NCI-H1930 (cell line): ENCODE data around the gene DMD.
"Not testable (repeated sequence)": the region's sequence is repeated elsewhere in the genome, so short reads cannot be mapped to it uniquely, and the experiment has no call there.

Experiments used
- DNase-seq, 2 experiments: peaks; one replicate each; lab custom pipeline; 2025; lab: John Stamatoyannopoulos, UW

DMD gene

GRCh38 chrX:31591355-31591754, 1620.0 kb downstream of the DMD start:
- DNase-seq: no peak

DNA sequence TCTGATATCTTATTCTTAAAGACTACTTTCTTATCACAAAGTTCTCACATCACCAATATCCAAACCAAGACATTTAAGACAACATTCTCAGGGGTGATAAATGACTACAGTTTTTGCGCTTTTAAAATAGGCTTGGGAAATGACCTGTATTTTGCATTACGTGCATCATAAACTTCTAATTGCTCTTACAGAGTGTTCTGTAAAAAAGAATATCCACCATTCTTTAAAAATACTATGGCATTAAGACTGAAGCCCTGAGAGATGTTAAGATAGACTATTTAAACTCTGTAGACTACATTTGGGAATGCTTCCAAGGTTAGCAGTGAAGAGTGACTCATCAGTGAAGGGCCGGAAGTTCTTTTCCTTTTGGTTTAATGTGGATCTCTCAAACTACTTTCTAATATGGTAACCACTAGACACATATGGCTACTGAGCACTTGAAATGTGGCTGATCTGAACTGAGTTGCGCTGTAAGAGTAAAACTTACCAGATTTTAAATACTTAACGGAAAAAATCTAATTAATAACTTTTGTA, 1620.7 kb downstream of the DMD start:
- no peak for DNase-seq

DNA sequence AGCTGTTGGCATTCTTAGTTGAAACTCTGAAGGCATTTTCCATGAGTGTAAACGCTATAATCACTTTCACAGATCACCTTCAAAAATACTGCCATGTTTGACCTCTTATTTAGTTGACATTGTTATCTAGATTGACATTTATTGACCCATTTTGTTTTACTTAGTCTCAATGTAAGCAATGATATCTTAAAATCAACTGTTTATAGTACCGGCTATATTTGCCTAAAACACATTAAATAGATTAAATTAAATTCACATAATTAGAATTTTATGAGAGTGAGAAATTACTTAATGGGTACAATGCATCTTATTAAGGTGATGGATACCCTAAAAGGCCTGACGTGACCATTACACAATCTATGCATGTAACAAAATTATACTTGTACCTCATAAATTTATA, 1621.8 kb downstream of the DMD start:
- no peak for DNase-seq

- no peak for DNase-seq
Measured at GRCh38 chrX:31588355-31588754, 1623.0 kb downstream of the DMD start.

- DNase-seq: not testable (repeated sequence)
Measured at GRCh38 chrX:31583892-31584291, 1627.5 kb downstream of the DMD start.

DNA sequence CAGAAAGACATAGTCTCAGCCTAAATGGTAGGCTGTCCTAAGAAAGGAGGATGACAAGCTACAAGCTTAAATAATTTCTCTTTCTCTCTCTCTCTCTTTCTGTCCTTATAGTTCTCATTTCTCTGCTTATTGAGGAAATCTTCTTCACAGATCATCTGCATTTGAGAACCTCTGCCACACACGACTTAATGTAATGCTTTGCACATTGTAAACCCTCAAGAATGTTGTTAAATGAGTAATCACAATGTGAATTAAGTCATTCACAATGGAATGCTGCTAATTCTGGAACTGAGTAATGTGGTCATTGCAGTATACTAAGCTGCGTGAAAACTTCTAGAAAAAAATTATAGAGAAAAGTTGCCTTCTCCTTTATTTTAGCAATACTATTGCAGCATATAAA, 1630.6 kb downstream of the DMD start:
- no peak for DNase-seq

DNA sequence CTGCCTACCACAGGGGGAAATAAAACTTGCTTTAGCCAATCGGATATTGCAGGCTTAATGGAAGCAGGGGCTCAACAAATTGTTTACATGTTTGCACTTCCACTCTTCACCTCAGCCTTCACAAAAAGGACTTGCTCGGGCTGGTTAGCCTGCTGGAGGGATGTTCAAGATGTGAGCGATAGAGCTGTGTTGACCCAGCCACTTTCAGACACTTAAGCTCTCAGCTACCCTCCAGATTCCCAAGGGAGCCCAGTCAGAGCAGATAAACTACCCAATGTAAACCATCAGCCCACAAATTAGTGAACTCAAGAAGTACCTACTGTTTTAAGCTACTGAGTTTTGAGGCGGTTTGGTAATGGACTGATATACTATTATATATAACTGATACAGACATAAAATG, 1631.1 kb downstream of the DMD start:
- peak in 1 of 2 experiments; percentile 7 for DNase-seq

- DNase-seq: no peak
Measured at GRCh38 chrX:31572360-31572759, 1639.0 kb downstream of the DMD start.

- DNase-seq: peak in 1 of 2 experiments; percentile 2
Measured at GRCh38 chrX:31570658-31571057, 1640.7 kb downstream of the DMD start.

DNA sequence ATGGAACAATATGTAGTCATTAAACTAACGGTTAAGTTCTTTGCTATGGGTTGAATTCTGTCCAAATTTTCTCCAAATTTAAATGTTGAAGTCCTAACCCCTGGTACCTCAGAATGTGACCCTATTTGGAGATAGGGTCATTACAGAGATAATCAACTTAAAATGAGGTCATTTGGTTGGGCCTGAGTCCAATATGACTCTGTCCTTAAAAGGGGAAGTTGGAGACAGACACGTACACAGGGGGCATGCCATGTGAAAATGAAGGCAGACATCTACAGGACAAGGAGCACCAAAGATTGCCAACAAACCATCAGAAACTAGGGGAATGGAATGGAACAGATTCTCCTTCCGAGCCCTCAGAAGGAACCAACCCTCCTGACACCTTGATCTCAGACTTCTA, 1647.6 kb downstream of the DMD start:
- DNase-seq: no peak

DNA sequence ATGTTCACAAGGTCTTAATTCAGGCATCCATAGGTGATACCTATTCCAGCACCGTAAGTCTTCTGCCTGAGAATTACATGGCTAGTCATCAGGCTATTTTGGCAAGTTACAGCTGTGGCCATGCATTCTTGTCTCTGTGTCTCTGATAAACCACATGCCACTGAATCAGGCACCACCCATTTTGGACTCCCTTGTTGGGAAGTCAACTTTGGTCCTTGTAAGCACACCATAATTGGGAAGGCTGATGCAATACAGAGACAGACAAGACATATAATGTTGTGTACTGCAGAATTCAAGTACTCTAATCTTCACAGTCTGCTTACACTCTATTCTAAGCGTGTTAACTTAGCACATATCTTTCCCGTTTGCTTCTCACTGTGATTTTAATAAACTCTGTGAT, 1655.8 kb downstream of the DMD start:
- no peak for DNase-seq

DNA sequence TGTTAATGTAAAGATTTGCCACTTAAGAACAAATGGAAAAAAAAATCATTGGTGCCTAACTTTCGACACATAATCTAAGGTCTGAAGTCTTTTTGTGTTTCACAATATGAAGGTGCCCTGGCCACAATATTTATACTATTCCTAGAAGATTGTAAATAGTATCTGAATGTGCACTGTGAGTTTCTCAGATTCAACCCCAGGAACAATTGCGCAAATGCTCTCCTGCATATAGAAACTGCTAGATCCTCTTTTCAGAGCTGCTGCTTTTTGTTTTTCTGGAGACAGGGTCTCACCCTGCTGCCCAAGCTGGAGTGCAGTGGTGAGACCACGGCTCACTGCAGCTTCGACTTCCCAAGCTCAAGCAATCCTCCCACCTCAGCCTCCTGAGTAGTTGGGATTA, 1659.4 kb downstream of the DMD start:
- no peak for DNase-seq

- DNase-seq: no peak
Measured at GRCh38 chrX:31550158-31550557, 1661.2 kb downstream of the DMD start.

GRCh38 chrX:31547816-31548215, 1663.5 kb downstream of the DMD start:
- DNase-seq: no peak

DNA sequence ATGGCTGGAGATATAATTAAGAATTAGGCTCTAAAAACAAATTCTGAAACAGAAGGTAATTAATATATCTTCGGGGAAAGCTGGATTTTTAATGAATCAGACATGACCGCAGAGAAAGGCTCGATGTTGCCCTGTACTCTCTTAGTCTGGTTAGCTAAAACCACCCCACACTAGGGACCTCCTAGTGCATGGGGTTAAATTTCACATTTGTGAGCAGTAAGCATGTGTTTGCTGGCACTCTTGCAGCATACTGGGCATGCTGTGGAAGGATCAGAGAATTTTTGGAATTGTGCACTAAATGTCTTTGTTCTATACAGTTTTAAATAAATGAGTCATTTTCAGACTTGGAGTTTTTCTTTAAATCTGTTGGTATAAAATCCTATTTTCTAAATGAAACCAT, 1663.9 kb downstream of the DMD start:
- DNase-seq: no peak

DNA sequence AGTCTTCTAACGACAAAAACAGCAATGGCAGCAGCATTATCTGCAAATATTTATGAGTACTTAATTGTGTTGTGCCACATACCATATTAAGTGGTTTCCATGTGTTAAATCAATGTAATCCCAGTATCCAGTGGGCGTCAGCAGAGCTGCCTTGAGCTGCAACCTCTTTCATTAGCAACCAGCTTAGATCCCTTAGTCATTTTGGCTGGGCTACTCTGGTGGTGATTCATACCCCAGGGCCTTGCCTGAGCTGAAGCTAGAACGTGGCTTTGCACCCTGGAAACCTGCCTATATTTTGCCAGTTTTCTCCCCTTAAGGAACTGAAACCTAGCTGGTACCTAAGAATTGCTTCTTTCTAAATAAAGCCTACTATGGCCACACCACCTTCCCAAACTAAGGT, 1665.2 kb downstream of the DMD start:
- DNase-seq: no peak

DNA sequence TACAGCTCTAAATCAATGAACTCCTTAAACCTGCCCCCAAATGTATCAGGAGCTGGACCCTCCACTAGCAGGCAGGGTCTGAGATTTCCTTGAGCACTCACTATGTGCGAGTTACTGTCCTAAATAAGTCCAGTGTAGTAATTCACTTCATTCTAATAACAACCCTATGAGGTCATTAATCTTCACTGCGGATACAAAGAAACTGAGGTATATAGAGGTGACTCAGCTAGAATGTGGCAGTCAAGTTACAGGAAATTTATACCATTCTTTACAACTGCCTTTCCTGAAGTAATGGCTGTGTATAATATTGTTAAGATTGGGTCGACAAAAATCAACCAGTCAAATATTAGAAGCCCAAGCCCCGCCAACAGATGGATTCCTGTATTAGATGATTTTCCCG, 1665.6 kb downstream of the DMD start:
- DNase-seq: no peak

DNA sequence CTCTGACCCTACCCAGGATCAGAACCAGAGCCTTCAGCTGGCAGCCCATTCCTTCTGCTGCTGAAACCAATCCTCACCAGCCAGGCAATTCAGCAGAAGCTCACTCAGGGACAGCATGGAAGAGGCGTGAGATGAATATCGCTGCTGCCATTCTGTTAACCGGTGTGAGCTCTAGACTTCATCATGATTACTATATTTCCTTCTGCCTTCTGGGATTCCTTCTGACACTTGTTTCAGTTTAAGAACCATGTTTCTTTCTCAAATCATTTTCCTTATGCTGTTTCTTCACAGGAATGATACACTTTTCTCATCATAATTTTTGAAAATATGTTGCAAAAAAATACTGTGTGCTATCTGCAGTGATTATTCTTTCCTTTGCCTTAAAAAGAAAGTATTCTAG, 1666.2 kb downstream of the DMD start:
- DNase-seq: no peak

- DNase-seq: no peak
Measured at GRCh38 chrX:31543634-31544033, 1667.7 kb downstream of the DMD start.

GRCh38 chrX:31542566-31542965, 1668.8 kb downstream of the DMD start:
- DNase-seq: no peak

GRCh38 chrX:31540313-31540712, 1671.0 kb downstream of the DMD start:
- DNase-seq: no peak

- no peak for DNase-seq
Measured at GRCh38 chrX:31527455-31528126, 1683.8 kb downstream of the DMD start.

DNA sequence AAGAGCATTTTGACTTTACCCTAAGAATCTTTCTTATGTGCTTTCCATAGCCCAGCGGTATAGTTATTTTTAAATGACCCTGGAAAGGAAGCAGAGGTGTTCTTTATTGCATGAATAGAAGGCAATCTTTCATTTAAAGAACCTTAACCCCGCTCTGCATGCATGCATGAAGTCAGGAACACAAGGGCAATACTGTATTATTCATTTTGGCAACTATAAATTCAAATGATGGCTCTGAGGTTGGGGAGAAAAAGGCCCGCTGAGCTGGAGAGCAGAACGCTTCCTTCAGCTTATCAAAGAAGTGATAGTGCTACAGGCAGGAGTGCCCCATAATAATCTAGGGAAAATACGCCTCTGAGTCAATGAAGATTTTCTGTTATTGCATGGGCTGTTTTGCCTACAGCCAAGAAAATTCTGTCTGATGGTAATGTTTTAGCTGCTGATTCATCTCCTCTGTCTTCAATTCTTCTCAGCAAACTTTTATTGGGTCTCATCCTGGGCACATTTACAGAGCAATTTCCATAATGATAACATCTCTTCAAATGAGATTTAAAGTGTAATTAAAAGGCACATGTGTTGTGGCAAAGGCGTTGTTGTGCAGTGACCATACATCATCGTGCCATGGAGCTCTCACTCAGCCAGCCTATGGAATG, 1687.3 kb downstream of the DMD start:
- DNase-seq: no peak

DNA sequence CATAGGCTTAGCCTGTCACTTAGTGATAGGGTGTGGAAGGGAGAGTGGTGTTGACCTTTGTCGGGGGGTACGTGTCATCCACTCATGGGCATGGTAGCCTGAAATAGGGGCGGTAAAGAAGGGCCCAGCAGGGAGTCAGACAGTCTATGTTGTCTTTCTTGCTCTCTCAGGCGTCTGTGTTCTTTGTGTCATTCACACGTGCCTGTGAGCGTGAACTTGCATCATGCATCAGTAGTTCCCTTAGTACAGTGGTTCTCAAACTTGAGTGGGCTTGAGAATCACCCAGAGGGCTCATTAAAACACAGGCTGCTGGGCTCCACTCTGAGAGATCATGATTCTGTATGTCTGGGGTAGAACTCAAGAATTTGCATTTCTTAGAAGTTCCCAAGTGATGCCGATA, 1688.6 kb downstream of the DMD start:
- no peak for DNase-seq
